Gastroesophageal sphincter (tissue), 4 donors: ENCODE measurements around the gene EVC2. TPM values are rescaled to one million over a fixed set of nuclear protein-coding genes. Genes with fewer than 3 reads are reported as not detected.

ENCODE experiments used
- ATAC-seq: fragments of 150-250 bp; one replicate; pipeline ENCODE4 v1.9.1; 2016; ENCODE audit warnings: mild to moderate bottlenecking, moderate library complexity
- H3K27ac ChIP-seq, 4 donors: fragments of 200-600 bp; sonication (generic) in 3 of 4; 1 replicate in 3 of 4; 2 replicates in 1 of 4; pipeline ENCODE4 v1.5.1; 2016 to 2019
- H3K27me3 ChIP-seq: fragments of 200-600 bp; sonication (generic); one replicate; pipeline ENCODE4 v1.5.1; 2019
- H3K36me3 ChIP-seq, 2 donors: fragments of 200-600 bp; sonication (generic); one replicate each; pipeline ENCODE4 v1.5.1; 2019; ENCODE audit warnings: control low read depth in 1 of 2
- H3K4me1 ChIP-seq, 3 donors: fragments of 200-600 bp; sonication (generic); 1 replicate in 2 of 3; 2 replicates in 1 of 3; pipeline ENCODE4 v1.5.1; 2016 to 2019; ENCODE audit warnings: control low read depth in 2 of 3
- H3K4me3 ChIP-seq, 2 donors: fragments of 200-600 bp; sonication (generic); one replicate each; pipeline ENCODE4 v1.5.1; 2019; ENCODE audit warnings: mild to moderate bottlenecking in 1 of 2, moderate library complexity in 1 of 2
- H3K9me3 ChIP-seq, 3 donors: fragments of 200-600 bp; sonication (generic); one replicate each; pipeline ENCODE4 v1.5.1; 2017 to 2019; ENCODE audit warnings: control low read depth in 2 of 3
- CTCF ChIP-seq, 4 experiments: fragments of 200-600 bp in 2 of 4; fragments of 450-650 bp in 2 of 4; sonication (generic) in 1 of 4; IDR thresholded peaks; one replicate each; pipeline ENCODE4 v1.5.1; 2017 to 2019; ENCODE audit warnings: antibody characterized with exemption in 4 of 4, mild to moderate bottlenecking in 2 of 4, moderate library complexity in 2 of 4
- EP300 ChIP-seq: sonication (generic); formaldehyde crosslinking; IDR thresholded peaks from one replicate; pipeline ENCODE4 v1.6.1; 2017; ENCODE audit warnings: antibody characterized with exemption, mild to moderate bottlenecking
- POLR2A ChIP-seq, 2 donors: fragments of 450-650 bp; IDR thresholded peaks; one replicate each; pipeline ENCODE4 v1.6.1; 2017; ENCODE audit warnings: antibody characterized with exemption in 2 of 2, mild to moderate bottlenecking in 2 of 2, moderate library complexity in 1 of 2
- POLR2AphosphoS5 ChIP-seq: sonication (generic); formaldehyde crosslinking; IDR thresholded peaks from one replicate; pipeline ENCODE4 v1.6.1; 2017; ENCODE audit warnings: antibody characterized with exemption
- WGBS, 2 donors: methylation state at CpG; one replicate each; pipeline ENCODE4 v1.1.5; 2018; ENCODE audit warnings: low coverage in 1 of 2; 5-methylcytosine and 5-hydroxymethylcytosine counted together
- total RNA-seq, 4 donors: library from RNA; depleted of rRNA; stranded (reverse); fragments of >200 nt; gene quantifications; one replicate each; pipeline ENCODE4 v1.1.0, GENCODE V29; 2016

EVC2 gene
- total RNA-seq, 4 donors from 2014 or later, result 9.3 to 16.3 (median 12.4) TPM

GRCh38 chr4:5712931-5713330 lies 4.6 kb upstream of the EVC2 start:
- no peak for TF ChIP-seq POLR2A (IDR thresholded peaks at IDR 0.05)
- TF ChIP-seq EP300, result no peak
- no peak for TF ChIP-seq POLR2AphosphoS5
- no peak for TF ChIP-seq CTCF (IDR thresholded peaks at IDR 0.05)
- Histone ChIP-seq H3K4me3 (no peak overlapping the region), H3K36me3 (no peaks in the 10 kb centered on the region), H3K27ac (no peak overlapping the region), H3K27me3 (no peaks in the 10 kb centered on the region), H3K9me3 (peaks cover 0 to 3% (median 0%) of the 10 kb centered on the region in 3 donors), H3K4me1 (peaks cover 0 to 56% (median 3%) of the 10 kb centered on the region in 3 donors)
- 100% methylated on average over 1 of the region's 3 CpGs for WGBS, 2 donors
- ATAC-seq, result no peak

GRCh38 chr4:5712517-5712916 lies 4.2 kb upstream of the EVC2 start:
- WGBS, 2 donors, result 71 to 96% methylated on average over 3 to 7 of the region's 7 CpGs
- no peak overlapping the region for H3K4me3 ChIP-seq

GRCh38 chr4:5711479-5712184 lies 3.3 kb upstream of the EVC2 start:
- H3K36me3 ChIP-seq, result no peaks in the 10 kb centered on the region
- WGBS, 2 donors, result 0 to 16% methylated on average over 1 to 7 of the region's 52 CpGs
- H3K4me1 ChIP-seq, result peaks cover 0 to 64% (median 13%) of the 10 kb centered on the region in 3 donors
- peak overlapping the region; percentile 39 to 65 for H3K4me3 ChIP-seq
- H3K27ac ChIP-seq, result peak overlapping the region in 3 of 4 donors; percentile 88 to 92 (median 90)
- TF ChIP-seq POLR2A (IDR thresholded peaks at IDR 0.05) (no peak), EP300 (no peak), POLR2AphosphoS5 (no peak), CTCF (IDR thresholded peaks at IDR 0.05) (no peak)
- no peak for ATAC-seq
- no peaks in the 10 kb centered on the region for H3K27me3 ChIP-seq
- H3K9me3 ChIP-seq, result peaks cover 0 to 3% (median 0%) of the 10 kb centered on the region in 3 donors

More at GRCh38 chr4:5712517-5712916, 4.2 kb upstream of the EVC2 start:
- no peak for ATAC-seq
- TF ChIP-seq POLR2AphosphoS5 (no peak), EP300 (no peak), CTCF (IDR thresholded peaks at IDR 0.05) (no peak), POLR2A (IDR thresholded peaks at IDR 0.05) (no peak)
- Histone ChIP-seq H3K27me3 (no peaks in the 10 kb centered on the region), H3K27ac (no peak overlapping the region), H3K36me3 (no peaks in the 10 kb centered on the region), H3K9me3 (peaks cover 0 to 3% (median 0%) of the 10 kb centered on the region in 3 donors), H3K4me1 (peaks cover 0 to 56% (median 4%) of the 10 kb centered on the region in 3 donors)

GRCh38 chr4:5710961-5711478 lies 2.7 kb upstream of the EVC2 start, which contains the start of gene EVC:
TSS of gene EVC (plus strand) at chr4:5711201. CDS start at chr4:5711381, 180 bp downstream.
- H3K4me1 ChIP-seq, result peaks cover 0 to 68% (median 16%) of the 10 kb centered on the region in 3 donors
- no peaks in the 10 kb centered on the region for H3K27me3 ChIP-seq
- peaks cover 0 to 3% (median 0%) of the 10 kb centered on the region in 3 donors for H3K9me3 ChIP-seq
- TF ChIP-seq POLR2AphosphoS5, result peak; percentile 28
- TF ChIP-seq POLR2A (IDR thresholded peaks at IDR 0.05), result peak in 1 of 2 donors; percentile 20
- TF ChIP-seq CTCF (IDR thresholded peaks at IDR 0.05), result no peak
- peak within 1 kb of the TSS; percentile 39 to 65 for H3K4me3 ChIP-seq
- ATAC-seq, result peak; percentile 85
- H3K36me3 ChIP-seq, result no peaks in the 10 kb centered on the region
- WGBS, 2 donors, result 0 to 2% methylated on average over 8 to 21 of the region's 49 CpGs
- H3K27ac ChIP-seq, result peak within 1 kb of the TSS; percentile 66 to 92 (median 89)
